NCI-H345 treated with DMSO at 0.1 percent for 48 hours (cell line): ENCODE measurements around the gene ATXN7L2.
A peak's percentile ranks its signal among the peaks of the same experiment; 100 is the strongest.
"Not testable (repeated sequence)": the region's sequence is repeated elsewhere in the genome, so short reads cannot be mapped to it uniquely, and the experiment has no call there.

Experiments
- DNase-seq: peaks from one replicate; lab custom pipeline; 2025; ENCODE audit not compliant: unreplicated experiment; lab: John Stamatoyannopoulos, UW

Gene ATXN7L2, protein sequence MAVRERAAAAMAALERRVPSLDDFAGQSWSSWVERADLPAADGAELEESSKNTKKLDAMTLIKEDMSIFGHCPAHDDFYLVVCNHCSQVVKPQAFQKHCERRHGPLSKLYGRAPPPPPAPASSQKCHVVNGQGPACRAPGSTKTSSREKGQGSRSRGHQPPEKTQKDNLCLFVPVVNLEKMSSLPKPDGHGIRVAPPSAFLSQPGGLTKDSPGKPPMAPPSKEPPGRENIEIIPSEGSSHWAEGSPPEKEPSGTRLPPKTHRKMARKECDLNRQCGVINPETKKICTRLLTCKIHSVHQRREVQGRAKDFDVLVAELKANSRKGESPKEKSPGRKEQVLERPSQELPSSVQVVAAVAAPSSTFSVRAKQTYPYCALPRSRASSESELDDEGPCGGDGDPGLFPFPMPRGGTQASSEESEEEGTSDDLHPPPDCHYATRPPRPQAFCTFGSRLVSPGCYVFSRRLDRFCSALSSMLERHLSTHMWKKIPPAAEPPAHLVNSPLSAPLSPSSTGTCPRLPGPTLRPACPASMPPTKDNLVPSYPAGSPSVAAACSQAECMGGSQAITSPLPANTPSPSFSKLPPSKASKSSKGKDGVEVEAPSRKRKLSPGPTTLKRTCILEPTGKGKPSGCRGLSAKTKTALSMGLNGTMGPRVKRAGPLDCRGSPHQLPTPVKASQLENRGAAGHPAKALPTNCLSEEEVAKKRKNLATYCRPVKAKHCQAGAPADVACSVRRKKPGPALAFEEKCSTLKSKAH

DNA sequence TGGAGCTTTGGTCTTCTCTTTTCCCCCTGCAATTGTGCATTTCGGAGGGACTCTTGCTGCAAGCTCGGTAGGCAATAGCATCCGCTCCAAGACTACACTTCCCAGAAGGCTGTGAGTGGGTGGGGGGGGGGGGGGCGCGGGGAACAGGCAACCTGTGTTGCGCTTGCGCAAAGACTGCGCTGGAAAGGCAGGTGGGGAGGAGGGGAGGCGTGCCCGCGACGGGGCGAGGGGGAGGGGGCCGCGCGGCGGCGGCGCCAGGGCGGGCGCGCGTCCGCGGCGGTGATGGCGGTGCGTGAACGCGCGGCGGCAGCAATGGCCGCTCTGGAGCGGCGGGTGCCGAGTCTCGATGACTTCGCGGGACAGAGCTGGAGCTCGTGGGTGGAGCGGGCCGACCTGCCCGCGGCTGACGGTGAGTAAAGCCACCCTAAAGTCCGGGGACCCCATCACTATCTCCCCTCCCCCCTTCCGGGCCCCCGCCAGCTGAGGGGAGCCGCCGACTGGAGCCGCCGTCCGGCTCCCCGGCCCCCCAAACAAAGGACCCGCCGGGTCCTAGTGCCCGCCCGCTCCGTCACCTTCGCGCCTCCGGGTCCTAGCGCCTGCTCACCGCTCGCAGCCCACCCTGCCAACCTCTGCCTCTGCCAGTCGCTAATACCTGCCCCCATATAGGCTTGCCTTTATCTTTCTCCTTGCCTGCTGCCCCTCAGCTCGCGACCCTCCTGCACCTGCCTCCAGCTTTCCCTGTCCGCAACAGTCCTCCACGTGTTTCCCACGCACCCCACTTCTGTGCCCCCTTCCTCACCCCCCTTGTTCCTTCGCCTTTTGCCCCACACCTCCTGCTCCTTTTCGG lies at the start of gene ATXN7L2:
ATXN7L2 (plus strand) TSS at position 234 of the 847 bp plus-strand sequence; CDS start at position 283, 49 bp downstream.
- peak; percentile 75 for DNase-seq

DNA sequence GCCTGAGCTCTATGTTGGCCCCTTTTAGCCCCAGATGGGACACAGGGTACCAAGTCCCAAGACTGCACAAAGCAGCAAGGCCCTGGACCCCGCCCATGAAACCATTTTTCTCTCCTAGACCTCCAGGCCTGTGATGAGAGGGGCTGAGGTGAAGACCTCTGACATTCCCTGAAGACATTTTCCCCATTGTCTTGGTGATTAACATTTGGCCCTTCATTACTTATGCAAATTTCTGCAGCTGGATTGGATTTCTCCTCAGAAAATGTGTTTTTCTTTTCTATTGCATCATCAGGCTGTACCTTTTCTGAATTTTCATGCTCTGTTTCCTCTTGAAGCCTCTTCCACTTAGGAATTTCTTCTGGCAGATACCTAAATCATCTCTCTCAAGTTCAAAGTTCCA lies 49.2 kb upstream of the ATXN7L2 start:
- DNase-seq: no peak

DNA sequence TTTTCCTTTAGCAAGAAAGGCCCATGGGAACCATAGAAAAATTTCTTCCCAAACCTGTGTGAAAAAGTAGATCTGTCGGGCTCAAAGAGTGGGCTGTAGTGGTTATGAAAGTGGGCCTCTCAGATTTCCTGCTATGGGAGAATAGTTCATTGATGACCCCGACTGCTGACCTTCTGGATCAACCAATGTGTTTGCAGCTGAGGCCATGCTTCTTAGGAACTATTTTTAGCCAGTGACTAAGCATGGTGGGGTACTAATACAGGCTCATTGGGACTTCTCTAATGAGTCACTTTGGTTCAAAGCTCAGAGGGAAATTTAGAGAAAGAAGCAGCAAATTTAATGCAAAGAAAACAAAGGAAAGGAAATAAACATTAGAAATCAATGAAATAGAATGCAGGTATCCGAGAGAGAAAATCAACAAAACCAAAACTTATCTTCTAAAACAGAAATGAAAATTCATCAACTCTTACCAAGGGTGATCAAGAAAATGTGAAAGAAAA lies 44.9 kb upstream of the ATXN7L2 start:
- DNase-seq: no peak

DNA sequence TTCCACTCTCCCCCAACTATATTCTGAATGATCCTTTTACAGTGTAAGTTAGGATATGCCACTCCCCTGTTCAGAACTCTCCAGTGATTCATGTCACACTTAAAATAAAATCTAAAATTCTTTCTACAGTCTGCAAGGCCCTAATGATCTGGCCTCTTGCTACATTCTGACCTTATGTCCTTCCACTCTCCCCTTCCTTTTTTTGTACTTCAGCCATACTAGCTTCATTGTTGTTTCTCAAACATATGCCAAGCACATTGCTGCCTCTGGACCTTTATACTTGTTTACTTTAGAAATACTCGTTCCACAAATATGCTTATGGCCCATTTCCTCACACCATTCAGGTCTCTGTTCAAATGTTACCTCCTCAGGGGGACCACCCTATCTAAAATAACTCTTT lies 42.6 kb upstream of the ATXN7L2 start:
- no peak for DNase-seq

DNA sequence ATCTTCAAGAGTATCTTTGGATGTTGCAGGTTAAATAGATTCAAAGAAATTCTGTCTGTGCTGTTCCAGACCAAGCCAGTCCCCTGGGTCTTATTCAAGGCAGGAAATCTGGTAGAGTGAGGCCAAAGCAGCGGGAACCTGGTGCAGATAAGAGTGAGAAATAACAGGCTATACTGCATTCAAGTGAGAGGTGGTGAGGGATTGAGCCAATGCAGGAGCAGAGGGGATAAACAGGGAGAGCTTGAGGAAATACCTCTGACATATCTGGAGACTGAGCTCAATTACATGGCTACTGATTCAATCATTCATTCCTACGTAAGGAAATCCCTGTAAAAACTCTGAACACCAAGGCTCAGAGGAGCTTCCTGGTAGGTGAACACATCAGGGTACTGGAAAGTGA lies 40.2 kb upstream of the ATXN7L2 start:
- DNase-seq: no peak

DNA sequence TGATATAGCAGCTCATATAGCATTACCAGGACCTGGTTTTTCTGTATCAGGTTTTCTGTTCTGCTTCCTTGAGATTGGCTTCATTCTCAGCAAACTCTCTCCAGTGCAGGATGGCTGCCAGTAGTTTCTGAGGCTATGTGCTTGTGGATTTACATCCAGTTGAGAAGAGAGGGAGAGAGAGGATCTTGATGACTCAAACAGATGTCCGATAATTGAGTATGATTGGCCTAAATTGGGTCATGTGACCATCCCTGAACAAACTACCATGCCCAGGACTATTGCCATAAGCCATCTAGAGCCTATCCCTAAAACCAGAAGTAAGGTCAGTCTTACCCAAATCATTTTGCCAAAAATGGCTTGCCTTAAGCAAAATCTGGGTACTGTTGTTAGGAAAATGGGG lies 39.4 kb upstream of the ATXN7L2 start:
- DNase-seq: no peak

DNA sequence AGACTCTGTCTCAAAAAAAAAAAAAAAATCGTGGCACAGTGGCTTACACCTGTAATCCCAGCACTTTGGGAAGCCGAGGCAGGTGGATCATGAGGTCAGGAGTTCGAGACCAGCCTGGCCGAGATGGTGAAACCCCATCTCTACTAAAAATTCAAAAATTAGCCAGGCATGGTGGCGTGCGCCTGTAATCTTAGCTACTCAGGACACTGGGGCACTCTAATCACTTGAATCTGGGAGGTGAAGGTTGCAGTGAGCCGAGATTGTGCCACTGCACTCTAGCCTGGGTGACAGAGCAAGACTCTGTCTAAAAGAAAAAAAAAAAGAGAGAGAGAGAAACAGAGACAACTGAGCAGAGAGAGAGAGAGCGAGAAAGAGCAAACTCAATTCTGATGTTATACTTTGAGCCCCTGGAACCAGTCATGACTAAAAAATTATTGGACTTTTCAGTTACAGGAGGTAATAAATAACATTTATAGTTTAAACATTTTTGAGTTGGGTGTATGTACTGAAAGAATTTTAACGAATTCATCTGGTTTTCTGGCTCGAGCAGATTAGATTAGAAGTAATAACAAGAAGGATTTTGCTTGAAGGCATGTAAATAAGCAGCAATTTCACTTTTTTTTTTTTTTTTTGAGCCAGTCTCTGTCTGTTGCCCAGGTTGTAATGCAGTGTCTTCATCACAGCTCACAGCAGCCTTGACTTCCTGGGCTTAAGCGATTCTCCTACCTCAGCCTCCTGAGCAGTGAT lies 37.6 kb upstream of the ATXN7L2 start:
- DNase-seq: not testable (repeated sequence)

DNA sequence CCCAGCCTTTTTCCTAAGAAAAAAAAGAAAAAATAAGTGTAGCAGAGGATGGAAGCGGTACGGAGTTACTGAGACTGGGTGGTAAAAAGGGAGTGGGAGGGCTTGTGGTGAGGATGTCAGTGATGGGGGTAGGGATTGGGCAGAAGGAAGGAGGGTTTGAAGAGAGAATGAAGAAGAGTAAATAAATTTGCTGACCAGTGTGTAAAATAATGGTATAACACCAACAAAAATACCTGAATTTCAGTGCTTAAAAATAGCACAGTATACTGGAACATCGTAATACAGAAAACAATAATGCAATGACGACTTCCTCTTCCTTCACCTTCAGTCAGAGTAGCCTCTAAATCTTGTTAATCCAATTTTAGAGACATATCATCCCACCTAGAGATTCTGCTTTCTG lies 36.2 kb upstream of the ATXN7L2 start:
- DNase-seq: no peak

DNA sequence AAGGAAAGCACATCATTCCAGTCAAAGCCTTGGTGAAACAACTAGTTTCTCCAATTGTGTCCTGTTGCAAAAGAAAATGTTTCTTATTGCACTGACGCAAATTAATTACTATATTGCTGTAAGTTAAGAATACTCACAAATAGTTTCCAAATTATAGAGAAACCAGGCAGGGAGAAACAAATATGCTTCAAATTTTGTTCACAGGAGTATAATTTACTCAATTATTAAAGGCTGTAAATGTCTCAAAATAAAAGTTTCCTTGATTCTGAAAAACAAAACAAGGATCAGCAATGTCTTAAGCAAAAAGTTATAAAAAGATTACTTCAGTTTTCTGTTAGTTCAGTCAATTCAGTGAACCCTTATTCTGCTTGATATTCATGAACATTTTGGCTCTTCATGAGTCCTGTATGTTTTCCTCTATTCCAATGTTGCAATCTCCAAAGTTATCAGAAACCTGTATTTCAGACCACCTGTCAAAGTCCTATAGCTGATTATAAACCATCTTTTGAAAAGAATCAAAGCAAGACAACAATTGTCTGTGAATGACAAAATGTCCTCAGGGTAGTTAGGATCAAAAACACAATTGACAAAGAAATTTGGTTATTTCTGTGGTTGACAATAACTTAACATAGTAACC lies 29.1 kb upstream of the ATXN7L2 start:
- DNase-seq: no peak

DNA sequence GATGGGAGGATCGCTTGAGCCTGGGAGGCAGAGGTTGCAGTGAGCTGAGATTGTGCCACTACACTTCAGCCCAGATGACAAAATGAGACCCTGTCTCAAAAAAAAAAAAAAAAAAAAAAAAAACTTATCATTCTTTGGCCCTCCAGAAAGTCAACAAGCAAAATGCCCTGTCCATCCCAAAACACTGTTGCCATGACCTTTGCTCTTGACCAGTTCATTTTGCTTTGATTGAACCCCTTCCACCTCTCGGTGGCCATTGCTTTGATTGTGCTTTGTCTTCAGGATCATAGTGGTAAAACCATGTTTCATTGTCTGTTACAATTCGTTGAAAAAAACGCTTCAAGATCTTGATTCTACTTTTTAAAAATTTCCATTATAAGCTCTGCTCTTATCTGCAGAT lies 25.9 kb upstream of the ATXN7L2 start:
- no peak for DNase-seq

DNA sequence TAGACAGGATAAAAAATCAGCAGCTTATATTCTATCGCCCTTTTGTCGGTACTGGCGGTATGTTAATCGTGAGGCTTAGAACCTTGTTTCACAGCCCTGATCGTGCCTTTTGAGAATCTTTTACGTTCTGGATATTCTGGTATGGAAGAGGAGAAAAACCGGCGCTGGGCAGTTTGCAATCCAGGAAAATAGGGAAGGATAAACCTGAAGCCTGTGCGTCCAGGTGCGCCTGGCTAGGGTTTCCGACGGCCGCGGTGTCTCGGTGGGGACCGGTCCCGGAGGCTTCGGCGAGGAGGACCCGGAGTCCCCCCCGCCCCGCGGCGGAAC lies 17.6 kb upstream of the ATXN7L2 start:
- DNase-seq: no peak

DNA sequence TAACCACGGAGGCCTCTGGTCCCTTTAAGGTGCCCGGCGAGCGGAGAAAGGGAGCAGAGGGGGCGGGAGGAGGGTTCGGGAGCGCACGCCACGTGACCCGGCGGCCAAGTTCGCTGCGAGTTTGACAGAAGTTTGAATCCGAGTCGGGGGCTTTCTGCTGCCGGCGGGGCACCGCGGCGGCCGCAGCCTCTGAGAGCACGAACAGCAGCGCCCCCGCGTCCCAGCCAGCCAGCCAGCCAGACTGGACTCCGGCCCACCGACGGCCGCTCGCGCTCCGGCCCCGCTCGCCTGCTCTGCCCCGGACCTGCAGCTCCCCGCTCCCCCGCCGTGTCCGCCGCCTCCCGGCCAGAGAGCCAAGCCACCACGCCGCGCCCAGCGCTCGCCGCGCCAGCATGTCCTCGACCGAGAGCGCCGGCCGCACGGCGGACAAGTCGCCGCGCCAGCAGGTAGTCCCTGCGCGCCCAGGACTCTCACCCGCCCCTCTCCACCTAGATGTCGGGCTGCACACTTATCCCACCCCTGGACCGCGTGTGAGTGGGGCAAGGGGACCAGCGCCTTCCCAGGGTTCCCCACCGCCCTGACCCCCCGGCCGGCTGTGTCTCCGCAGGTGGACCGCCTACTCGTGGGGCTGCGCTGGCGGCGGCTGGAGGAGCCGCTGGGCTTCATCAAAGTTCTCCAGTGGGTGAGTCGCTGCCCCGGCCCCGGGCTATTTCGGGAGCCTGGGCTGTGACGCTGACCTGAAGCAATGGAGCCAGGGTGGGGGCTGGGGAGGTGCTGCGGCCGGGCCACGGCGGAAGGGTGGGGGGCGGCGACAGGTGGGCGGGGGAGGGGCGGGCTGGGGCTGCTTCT lies 17.0 kb upstream of the ATXN7L2 start, which contains the start of gene SYPL2:
SYPL2 (plus strand) TSS at position 95 of the 849 bp plus-strand sequence; CDS start at position 393, 298 bp downstream.
- no peak for DNase-seq

DNA sequence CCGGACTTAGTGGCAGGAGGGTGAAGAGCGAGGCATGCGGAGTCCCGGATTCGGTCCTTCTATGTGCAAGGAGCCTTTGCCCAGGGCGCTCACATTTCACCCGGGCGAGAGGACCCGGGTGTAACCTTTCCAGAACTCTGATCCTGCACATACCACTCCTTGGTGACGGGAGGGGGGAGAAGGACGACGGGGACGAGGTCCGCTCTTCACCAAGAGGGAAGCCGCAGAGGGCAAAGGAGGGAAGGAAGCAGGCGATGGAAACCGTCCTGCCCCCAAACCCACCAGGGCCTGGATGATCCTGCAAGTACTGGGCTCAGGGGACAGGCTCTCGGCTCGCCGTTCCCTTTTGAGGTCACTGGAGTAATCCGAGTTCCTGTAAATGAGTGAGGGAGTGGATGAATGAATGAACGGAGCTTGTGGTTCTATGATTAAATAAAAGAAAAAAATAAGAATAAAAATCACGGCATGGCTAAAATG lies 16.4 kb upstream of the ATXN7L2 start:
- DNase-seq: no peak

DNA sequence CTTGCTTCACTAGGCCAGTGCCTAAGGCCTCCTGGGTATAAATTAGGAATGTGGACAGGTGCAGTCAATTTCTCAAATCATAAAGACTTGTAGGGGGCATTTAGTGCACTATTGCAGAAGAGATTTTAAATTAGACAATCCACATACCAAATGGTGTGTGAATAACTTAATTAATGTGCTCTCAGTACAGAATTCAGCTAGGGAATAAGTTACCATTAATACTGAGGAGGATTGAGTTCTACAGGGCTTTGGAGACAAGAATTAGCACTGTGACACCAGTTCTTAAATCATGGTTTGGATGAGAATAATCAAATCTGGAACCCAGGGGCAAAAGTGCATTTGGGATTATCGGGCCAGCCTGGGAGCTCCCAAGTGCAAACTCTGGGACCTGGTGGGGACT lies 15.6 kb upstream of the ATXN7L2 start:
- DNase-seq: no peak

DNA sequence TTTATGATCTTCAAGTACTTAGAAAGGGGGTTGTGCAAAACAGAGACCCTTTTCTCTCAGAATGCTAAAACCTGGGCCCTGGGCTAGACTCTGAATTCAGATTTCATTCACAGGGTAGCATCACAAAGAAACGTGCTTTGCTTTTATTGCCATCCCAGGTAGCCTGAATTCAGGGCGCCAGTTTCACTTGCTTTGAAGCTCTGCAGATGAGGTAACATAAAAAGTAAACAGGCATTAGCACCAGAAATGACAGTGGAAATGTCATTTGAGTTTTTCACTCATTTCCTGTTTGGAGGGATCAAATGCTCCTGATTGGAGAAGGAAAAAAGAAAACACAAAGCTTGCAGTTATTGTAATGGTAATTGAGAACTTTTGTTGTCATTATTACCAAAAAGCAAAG lies 14.8 kb upstream of the ATXN7L2 start:
- DNase-seq: no peak

DNA sequence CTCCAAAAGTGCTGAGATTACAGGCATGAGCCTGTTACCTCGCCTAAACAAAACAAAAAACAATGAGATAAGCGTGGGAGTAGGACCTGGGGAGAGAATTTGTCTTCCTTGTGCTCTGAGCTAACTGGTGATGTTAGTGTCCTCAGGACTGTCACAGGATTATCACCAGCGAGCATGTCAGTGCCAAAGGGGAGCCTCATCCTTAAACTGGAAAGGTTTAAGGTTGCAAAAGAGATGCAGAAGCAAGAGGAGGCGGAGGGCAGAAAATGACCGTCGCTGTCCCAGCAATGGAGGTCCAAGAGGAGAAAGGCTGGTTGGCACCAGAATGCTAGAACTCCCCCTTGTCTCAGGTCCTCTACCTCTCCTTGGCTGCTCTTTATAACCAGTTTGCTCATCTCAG lies 13.5 kb upstream of the ATXN7L2 start:
- no peak for DNase-seq

DNA sequence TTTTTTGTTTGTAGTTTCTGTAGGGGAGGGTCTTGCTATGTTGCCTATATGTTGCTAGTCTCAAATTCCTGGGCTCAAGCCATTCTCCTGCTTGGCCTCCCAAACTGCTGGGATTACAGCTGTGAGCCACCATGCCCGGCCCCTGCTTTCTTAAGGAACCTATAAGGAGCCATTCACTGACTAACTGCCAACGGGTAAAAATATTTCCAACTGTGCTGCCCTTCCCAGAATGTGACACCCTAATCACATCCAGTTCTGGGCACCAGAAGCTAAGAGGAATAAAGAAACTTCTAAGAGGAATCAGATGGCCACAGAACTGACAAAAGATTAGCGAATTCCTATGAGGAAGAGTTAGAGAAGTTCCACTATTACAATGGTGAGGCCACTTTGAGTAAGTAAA lies 10.9 kb upstream of the ATXN7L2 start:
- DNase-seq: no peak

DNA sequence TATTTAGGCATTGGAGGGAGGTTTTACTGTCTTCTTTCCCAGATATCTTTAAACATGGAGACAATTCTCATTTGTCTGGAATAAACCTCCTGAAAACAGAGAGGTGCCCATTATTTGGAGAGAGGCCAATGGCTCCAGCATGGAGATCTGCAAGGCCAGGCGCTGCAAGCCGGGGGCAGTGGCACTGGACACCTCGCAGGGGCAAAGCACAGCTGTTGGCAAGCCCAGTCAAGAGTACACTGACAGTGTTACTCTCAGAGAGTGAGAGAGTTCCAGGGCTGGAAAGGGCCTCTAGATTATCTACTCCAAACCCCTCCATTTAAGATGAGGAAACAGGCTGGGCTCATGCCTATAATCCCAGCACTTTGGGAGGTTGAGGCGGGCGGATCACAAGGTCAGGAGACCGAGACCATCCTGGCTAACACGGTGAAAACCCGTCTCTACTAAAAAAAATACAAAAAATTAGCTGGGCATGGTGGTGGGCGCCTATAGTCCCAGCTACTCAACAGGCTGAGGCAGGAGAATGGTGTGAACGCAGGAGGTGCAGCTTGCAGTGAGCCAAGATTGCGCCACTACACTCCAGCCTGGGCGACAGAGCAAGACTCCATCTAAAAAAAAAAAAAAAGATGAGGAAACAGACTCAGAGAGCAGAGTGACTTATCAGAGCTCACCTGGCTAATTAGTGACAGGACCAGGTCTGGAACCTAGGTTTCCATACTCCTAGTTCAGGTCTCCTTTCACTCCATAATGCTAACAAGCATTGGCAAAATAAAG lies 10.2 kb upstream of the ATXN7L2 start:
- DNase-seq: not testable (repeated sequence)
